Astrocyte of the cerebellum (primary cell): ENCODE results near the gene PTPRM.

Source experiments
- DNase-seq: peaks from one replicate; pipeline ENCODE4 v3.0.0-alpha.2; 2011; ENCODE audit warnings: low read depth
- H3K4me3 ChIP-seq: 2 replicates; pipeline ENCODE4 v1.5.1; 2011; ENCODE audit warnings: mild to moderate bottlenecking, low read depth, low read length, moderate library complexity
- CTCF ChIP-seq: IDR thresholded peaks from 2 replicates; pipeline ENCODE4 v1.5.1; 2012; ENCODE audit warnings: low read length, low read depth, moderate library complexity, mild to moderate bottlenecking; ENCODE audit errors: missing control alignments
- in situ Hi-C: cut with HindIII; loops from 2 replicates; pipeline ENCODE4 v1.10.0; 2017; ENCODE audit warnings: low sequenced_read_pairs

PTPRM gene

GRCh38 chr18:7725473-7725872 lies 158.4 kb downstream of the PTPRM start:
- TF ChIP-seq CTCF: no peak
- in situ Hi-C loops: no loop called here
- DNase-seq: no peak
- no peak overlapping the region for H3K4me3 ChIP-seq

DNA sequence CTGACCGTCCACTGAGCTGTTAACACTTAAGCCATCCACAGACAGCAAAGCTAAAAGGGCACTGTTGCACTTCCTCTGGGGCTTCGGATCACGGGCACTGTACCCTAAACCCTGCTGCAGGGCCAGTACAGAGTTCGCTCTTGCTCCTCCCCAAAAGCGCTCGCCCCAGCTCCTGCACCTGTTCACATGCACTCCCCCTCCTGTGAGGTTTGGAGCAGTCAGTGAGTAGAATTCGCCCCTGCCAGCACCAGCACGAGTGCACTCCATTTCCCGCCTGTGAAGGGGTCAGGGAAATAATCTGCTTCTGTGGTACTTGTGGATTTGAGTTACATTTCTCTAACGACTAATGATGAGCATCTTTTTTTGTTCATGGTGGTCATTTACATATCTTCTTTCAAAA lies 158.8 kb downstream of the PTPRM start:
- no peak for DNase-seq
- H3K4me3 ChIP-seq: no peak overlapping the region
- no peak for TF ChIP-seq CTCF
- in situ Hi-C loops: no loop called here

DNA sequence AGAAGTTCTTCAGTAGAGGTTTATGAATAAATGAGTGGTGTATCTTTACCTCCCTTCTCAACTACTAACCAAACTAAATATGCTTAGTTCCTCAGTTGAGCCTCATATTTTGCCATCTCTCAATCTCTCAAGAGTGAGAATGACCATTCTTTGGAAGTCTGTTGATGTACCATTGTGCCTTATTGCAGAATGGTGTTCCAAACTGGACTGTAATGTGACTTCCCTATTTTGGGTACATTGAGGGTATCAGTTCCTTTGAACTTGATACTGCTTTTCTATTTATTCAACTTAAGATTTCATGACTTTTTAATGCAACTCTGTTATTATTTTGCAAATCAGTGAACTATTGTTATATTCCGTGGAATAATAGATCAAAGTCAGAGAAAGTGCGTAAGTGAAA lies 159.4 kb downstream of the PTPRM start:
- no peak overlapping the region for H3K4me3 ChIP-seq
- in situ Hi-C loops: no loop called here
- TF ChIP-seq CTCF: no peak
- DNase-seq: no peak

- no peak overlapping the region for H3K4me3 ChIP-seq
- no peak for DNase-seq
- in situ Hi-C loops: no loop called here
- TF ChIP-seq CTCF: no peak
Measured at GRCh38 chr18:7727361-7728076, 160.4 kb downstream of the PTPRM start.

GRCh38 chr18:7728297-7728696 lies 161.2 kb downstream of the PTPRM start:
- in situ Hi-C loops: no loop called here
- no peak overlapping the region for H3K4me3 ChIP-seq
- TF ChIP-seq CTCF: no peak
- no peak for DNase-seq

- TF ChIP-seq CTCF: no peak
Measured at GRCh38 chr18:7729868-7730267, 162.8 kb downstream of the PTPRM start.

DNA sequence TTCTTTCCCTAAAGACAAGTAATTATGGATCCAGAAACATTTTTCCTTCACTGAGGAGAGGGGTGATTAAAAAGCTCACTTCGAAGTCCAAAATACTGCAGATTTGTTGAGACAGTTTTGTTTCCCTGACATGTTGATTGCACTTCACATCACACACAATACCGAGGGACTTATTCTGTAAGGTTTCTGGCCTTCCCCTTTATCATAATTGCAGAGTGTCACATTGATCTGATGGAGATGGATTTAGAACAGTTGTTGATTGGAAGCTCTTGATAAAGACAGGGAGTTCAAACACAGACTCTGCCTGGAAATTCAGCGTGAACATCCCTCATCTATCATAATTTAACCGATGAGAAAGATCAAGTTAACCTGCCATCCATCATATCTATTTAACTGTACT lies 163.6 kb downstream of the PTPRM start:
- TF ChIP-seq CTCF: no peak
- no peak overlapping the region for H3K4me3 ChIP-seq
- in situ Hi-C loops: no loop called here
- no peak for DNase-seq

More at GRCh38 chr18:7729868-7730267, 162.8 kb downstream of the PTPRM start:
- in situ Hi-C loops: no loop called here
- H3K4me3 ChIP-seq: no peak overlapping the region
- DNase-seq: no peak
